GM21723 (cell line): Measurements from ENCODE around the gene HCFC2.

Experiments used
- ATAC-seq: cut with Tn5 transposase; IDR thresholded peaks from one replicate; pipeline ENCODE4 v1.9.1; 2021; ENCODE audit warnings: mild to moderate bottlenecking, moderate library complexity; ENCODE audit not compliant: unreplicated experiment

HCFC2 gene

DNA sequence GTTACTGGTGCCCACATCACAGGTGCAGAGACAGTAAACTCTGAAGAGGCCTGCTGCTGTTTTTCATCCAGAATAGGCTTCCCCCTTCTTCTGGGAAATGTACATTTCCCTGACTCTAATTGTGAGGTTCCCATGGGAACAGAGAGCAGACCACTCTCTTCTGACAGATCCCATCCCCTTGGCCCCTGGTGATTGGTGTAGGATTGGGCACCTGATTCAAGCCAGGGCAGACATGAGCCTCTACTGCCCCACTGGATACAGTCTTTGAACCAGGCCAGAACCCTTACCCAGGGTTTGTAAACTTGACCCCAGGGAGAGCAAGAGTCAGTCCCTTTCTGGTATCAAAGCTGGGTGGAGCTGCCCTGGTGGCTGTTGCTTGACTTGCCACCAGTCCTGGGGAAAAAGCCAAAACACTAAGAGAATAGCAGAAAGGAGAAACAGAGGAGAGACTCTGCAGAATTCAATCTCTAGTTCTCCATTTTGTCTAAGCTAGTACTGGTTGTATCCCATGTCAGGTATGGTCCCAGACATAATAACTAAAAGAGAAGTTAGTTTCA is 88.4 kb downstream of the HCFC2 start:
- ATAC-seq: no peak

GRCh38 chr12:104154286-104154685 is 90.0 kb downstream of the HCFC2 start:
- no peak for ATAC-seq

GRCh38 chr12:104154806-104155205 is 90.5 kb downstream of the HCFC2 start:
- ATAC-seq: no peak
